Suprapubic skin (tissue), 4 donors: ENCODE data around the gene TMC4. TPM values are rescaled to one million over a fixed set of nuclear protein-coding genes. Genes with fewer than 3 reads are reported as not detected.

ENCODE experiments used
- DNase-seq, 2 donors: peaks; one replicate each; pipeline ENCODE4 v3.0.0-alpha.2; 2019; ENCODE audit warnings: low spot score in 2 of 2
- H3K27ac ChIP-seq: fragments of 200-600 bp; sonication (generic); one replicate; pipeline ENCODE4 v1.5.1; 2019
- H3K27me3 ChIP-seq: fragments of 200-600 bp; sonication (generic); one replicate; pipeline ENCODE4 v1.5.1; 2019
- H3K36me3 ChIP-seq: fragments of 200-600 bp; sonication (generic); one replicate; pipeline ENCODE4 v1.5.1; 2019
- H3K4me1 ChIP-seq: fragments of 200-600 bp; sonication (generic); one replicate; pipeline ENCODE4 v1.5.1; 2019
- H3K4me3 ChIP-seq: fragments of 200-600 bp; sonication (generic); one replicate; pipeline ENCODE4 v1.5.1; 2019; ENCODE audit warnings: mild to moderate bottlenecking
- H3K9me3 ChIP-seq: fragments of 200-600 bp; sonication (generic); one replicate; pipeline ENCODE4 v1.5.1; 2019
- CTCF ChIP-seq, 2 donors: fragments of 200-600 bp in 1 of 2; fragments of 450-650 bp in 1 of 2; sonication (generic) in 1 of 2; IDR thresholded peaks; one replicate each; pipeline ENCODE4 v1.5.1; 2016 to 2019; ENCODE audit warnings: antibody characterized with exemption in 2 of 2, mild to moderate bottlenecking in 1 of 2, moderate library complexity in 1 of 2
- EP300 ChIP-seq: sonication (generic); formaldehyde crosslinking; IDR thresholded peaks from one replicate; pipeline ENCODE4 v1.6.1; 2017; ENCODE audit warnings: antibody characterized with exemption
- POLR2A ChIP-seq, 2 donors: fragments of 450-650 bp; IDR thresholded peaks; one replicate each; pipeline ENCODE4 v1.6.1; 2017; ENCODE audit warnings: antibody characterized with exemption in 2 of 2, mild to moderate bottlenecking in 2 of 2, moderate library complexity in 2 of 2
- POLR2AphosphoS5 ChIP-seq, 3 donors: sonication (generic); formaldehyde crosslinking; IDR thresholded peaks; one replicate each; pipeline ENCODE4 v1.6.1; 2017; ENCODE audit warnings: antibody characterized with exemption in 3 of 3
- WGBS: methylation state at CpG from one replicate; pipeline ENCODE4 v1.1.5; 2018; 5-methylcytosine and 5-hydroxymethylcytosine counted together
- total RNA-seq, 4 donors: library from RNA; depleted of rRNA; stranded (reverse); fragments of >200 nt; gene quantifications; one replicate each; pipeline ENCODE4 v1.1.0, GENCODE V29; 2016

TMC4 gene
- total RNA-seq, 4 donors from 2014 or later: 3.4 to 22.8 (median 9.0) TPM

- 4% methylated on average over 22 of the region's 35 CpGs for WGBS
- DNase-seq: peak; percentile 91 to 95
- Histone ChIP-seq H3K27me3 (no peaks in the 10 kb centered on the region), H3K4me1 (peaks cover 51% of the 10 kb centered on the region), H3K27ac (no peak overlapping the region), H3K9me3 (no peaks in the 10 kb centered on the region), H3K36me3 (peaks cover 3% of the 10 kb centered on the region), H3K4me3 (peak overlapping the region; percentile 39)
- TF ChIP-seq POLR2A (IDR thresholded peaks at IDR 0.05) (no peak), EP300 (no peak), CTCF (IDR thresholded peaks at IDR 0.05) (no peak), POLR2AphosphoS5 (IDR thresholded peaks at IDR 0.05) (no peak)
These were observed 10.6 kb downstream of the TMC4 start for GRCh38 chr19:54162241-54162805.

- TF ChIP-seq POLR2AphosphoS5 (IDR thresholded peaks at IDR 0.05) (no peak), EP300 (no peak), POLR2A (IDR thresholded peaks at IDR 0.05) (no peak), CTCF (IDR thresholded peaks at IDR 0.05) (no peak)
- Histone ChIP-seq H3K27ac (no peak overlapping the region), H3K4me1 (peaks cover 61% of the 10 kb centered on the region), H3K4me3 (peak overlapping the region; percentile 75), H3K36me3 (peaks cover 18% of the 10 kb centered on the region), H3K27me3 (no peaks in the 10 kb centered on the region), H3K9me3 (no peaks in the 10 kb centered on the region)
- DNase-seq: no peak
- 35% methylated on average over 13 of the region's 13 CpGs for WGBS
These were observed 12.1 kb downstream of the TMC4 start for GRCh38 chr19:54160854-54161253.

GRCh38 chr19:54160182-54160811 is 12.7 kb downstream of the TMC4 start:
- 8% methylated on average over 10 of the region's 28 CpGs for WGBS
- DNase-seq: no peak
- H3K4me3 ChIP-seq: peak overlapping the region; percentile 75
- H3K27ac ChIP-seq: peak overlapping the region; percentile 97
- TF ChIP-seq POLR2A (IDR thresholded peaks at IDR 0.05): no peak
- H3K4me1 ChIP-seq: peaks cover 61% of the 10 kb centered on the region
- peaks cover 23% of the 10 kb centered on the region for H3K36me3 ChIP-seq
- no peaks in the 10 kb centered on the region for H3K9me3 ChIP-seq
- H3K27me3 ChIP-seq: no peaks in the 10 kb centered on the region

- H3K27ac ChIP-seq: peak within 1 kb of the TSS; percentile 97
- H3K4me1 ChIP-seq: peaks cover 59% of the 10 kb centered on the region
- TF ChIP-seq POLR2AphosphoS5 (IDR thresholded peaks at IDR 0.05): peak in 2 of 3 donors; percentile 84 to 91
- peak in 1 of 2 donors; percentile 19 for TF ChIP-seq POLR2A (IDR thresholded peaks at IDR 0.05)
- TF ChIP-seq EP300: no peak
- TF ChIP-seq CTCF (IDR thresholded peaks at IDR 0.05): peak in 1 of 2 donors; percentile 34
- WGBS: 0% methylated on average over 46 of the region's 72 CpGs
- H3K27me3 ChIP-seq: no peaks in the 10 kb centered on the region
- H3K36me3 ChIP-seq: peaks cover 31% of the 10 kb centered on the region
- H3K9me3 ChIP-seq: no peaks in the 10 kb centered on the region
- peak within 1 kb of the TSS; percentile 75 for H3K4me3 ChIP-seq
- peak; percentile 100 for DNase-seq
These were observed 13.4 kb downstream of the TMC4 start, which contains the start of gene LENG1 for GRCh38 chr19:54159352-54160181. Gene LENG1, minus strand, starts transcription at chr19:54159721. Its CDS starts 26 bp downstream, at chr19:54159695.

GRCh38 chr19:54158812-54159351 is 14.1 kb downstream of the TMC4 start:
- 5% methylated on average over 19 of the region's 19 CpGs for WGBS
- peak overlapping the region; percentile 75 for H3K4me3 ChIP-seq
- H3K27ac ChIP-seq: peak overlapping the region; percentile 97
- H3K4me1 ChIP-seq: peaks cover 56% of the 10 kb centered on the region
- H3K27me3 ChIP-seq: no peaks in the 10 kb centered on the region
- TF ChIP-seq POLR2AphosphoS5 (IDR thresholded peaks at IDR 0.05) (no peak), POLR2A (IDR thresholded peaks at IDR 0.05) (no peak), CTCF (IDR thresholded peaks at IDR 0.05) (no peak)
- H3K9me3 ChIP-seq: no peaks in the 10 kb centered on the region
- no peak for DNase-seq
- peaks cover 37% of the 10 kb centered on the region for H3K36me3 ChIP-seq
